K562 (cell line): ENCODE results near the gene POT1. TPM values are rescaled to one million over a fixed set of nuclear protein-coding genes. Genes with fewer than 3 reads are reported as not detected.

Experiments used
- CREBBP ChIP-seq: IDR thresholded peaks from one replicate; pipeline ENCODE4 v1.6.1; 2012; ENCODE audit warnings: low read depth, mild to moderate bottlenecking, control low read depth, inconsistent platforms, low read length
- SAFB ChIP-seq: fragments of 200-400 bp; formaldehyde crosslinking; IDR thresholded peaks from 2 replicates; pipeline ENCODE4 v1.6.1; 2017; ENCODE audit warnings: low read depth, low read length, borderline replicate concordance
- SMAD4 ChIP-seq: fragments of 250-450 bp; sonication (Bioruptor Pico); conservative IDR thresholded peaks from 2 replicates; pipeline ENCODE4 v1.8.0; 2021; ENCODE audit warnings: inconsistent platforms, mild to moderate bottlenecking, moderate library complexity
- ZNF830 ChIP-seq: fragments of 250-450 bp; sonication (Bioruptor Pico); IDR thresholded peaks from 2 replicates; pipeline ENCODE4 v1.5.0; 2021; ENCODE audit warnings: mild to moderate bottlenecking
- polyA plus RNA-seq, 8 experiments: library from polyadenylated mRNA; depleted of rRNA in 4 of 8; stranded (reverse) in 5 of 8; unstranded in 3 of 8; fragments of >200 nt; fragmentation: Nextera tagmentation in 2 of 8; fragmentation: Illumina TruSeq in 1 of 8; extraction: Ambion mirVana in 2 of 8; extraction: Trizol in 1 of 8; gene quantifications; 2 replicates each; pipeline versions ENCODE4 v1.2.1 to v1.2.3, GENCODE V29; 2011 to 2014; ENCODE audit warnings: inconsistent platforms in 1 of 8, missing spikeins in 1 of 8
- total RNA-seq, 7 experiments: library from RNA; depleted of rRNA in 6 of 7; stranded (reverse); fragments of >200 nt in 6 of 7; fragmentation: Illumina TruSeq in 2 of 7; extraction: Trizol in 2 of 7; gene quantifications; 2 replicates each; pipeline versions ENCODE4 v1.2.1 to v1.2.3, GENCODE V29; 2011 to 2021; ENCODE audit warnings: low replicate concordance in 1 of 7
- TF ChIP-seq, protein P1 (sequence below): sonication (generic); formaldehyde crosslinking; IDR thresholded peaks from 2 replicates; pipeline ENCODE4 v1.8.0; 2023; ENCODE audit warnings: missing genetic modification reagents, mild to moderate bottlenecking, borderline replicate concordance
- TF ChIP-seq, protein P2 (sequence below): fragments of 250-450 bp; sonication (Bioruptor Pico); IDR thresholded peaks from 2 replicates; pipeline ENCODE4 v1.8.0; 2022; ENCODE audit warnings: moderate library complexity, mild to moderate bottlenecking, inconsistent platforms
- TF ChIP-seq, protein P3 (sequence below): fragments of 450-650 bp; IDR thresholded peaks from 2 replicates; pipeline ENCODE4 v1.6.1; 2016; ENCODE audit warnings: low read depth
- TF ChIP-seq, protein P4 (sequence below): sonication (generic); formaldehyde crosslinking; IDR thresholded peaks from 2 replicates; pipeline ENCODE4 v1.8.0; 2023; ENCODE audit warnings: mild to moderate bottlenecking, missing genetic modification reagents

The POT1 gene
- total and polyA plus RNA-seq, 9 of the 15 experiments (the other 6 are each of a cell fraction or from before 2014, with no cell fraction given), result 37.9 to 140 (median 63.6) TPM

DNA sequence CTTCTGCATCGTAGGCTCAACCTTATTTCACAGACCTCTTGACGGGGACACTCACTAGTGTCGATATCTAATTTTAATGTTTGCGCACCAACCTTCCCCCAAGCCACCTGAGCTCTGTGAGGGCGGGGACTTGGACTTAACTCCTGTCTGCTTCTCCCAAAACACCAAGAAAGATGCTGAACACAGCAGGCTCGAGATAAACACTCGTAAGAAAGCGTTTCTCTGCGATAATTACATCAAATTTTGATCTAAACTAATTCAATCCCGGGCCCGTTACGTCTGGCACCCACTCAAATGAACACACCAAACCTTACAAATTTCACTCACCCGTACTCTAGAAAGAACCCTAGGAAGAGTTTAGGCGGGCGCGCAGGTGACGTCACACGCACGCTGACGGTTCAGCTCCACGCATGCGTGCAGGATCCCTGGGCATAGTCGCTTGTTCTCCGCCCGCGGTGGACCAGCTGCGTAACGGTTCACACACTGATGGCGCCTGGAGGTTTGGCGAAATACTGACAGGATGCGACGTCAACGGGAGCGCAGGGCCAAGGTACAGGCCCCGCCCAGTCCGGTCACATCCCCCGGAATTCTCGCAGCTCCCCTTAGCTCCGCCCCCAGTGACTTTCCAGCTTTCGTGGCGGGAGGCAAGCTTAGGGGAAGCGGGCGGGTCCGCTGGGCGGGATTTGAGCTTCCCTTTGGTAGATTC, at the start of gene POT1 (continued):
- TF ChIP-seq, protein P1, sequence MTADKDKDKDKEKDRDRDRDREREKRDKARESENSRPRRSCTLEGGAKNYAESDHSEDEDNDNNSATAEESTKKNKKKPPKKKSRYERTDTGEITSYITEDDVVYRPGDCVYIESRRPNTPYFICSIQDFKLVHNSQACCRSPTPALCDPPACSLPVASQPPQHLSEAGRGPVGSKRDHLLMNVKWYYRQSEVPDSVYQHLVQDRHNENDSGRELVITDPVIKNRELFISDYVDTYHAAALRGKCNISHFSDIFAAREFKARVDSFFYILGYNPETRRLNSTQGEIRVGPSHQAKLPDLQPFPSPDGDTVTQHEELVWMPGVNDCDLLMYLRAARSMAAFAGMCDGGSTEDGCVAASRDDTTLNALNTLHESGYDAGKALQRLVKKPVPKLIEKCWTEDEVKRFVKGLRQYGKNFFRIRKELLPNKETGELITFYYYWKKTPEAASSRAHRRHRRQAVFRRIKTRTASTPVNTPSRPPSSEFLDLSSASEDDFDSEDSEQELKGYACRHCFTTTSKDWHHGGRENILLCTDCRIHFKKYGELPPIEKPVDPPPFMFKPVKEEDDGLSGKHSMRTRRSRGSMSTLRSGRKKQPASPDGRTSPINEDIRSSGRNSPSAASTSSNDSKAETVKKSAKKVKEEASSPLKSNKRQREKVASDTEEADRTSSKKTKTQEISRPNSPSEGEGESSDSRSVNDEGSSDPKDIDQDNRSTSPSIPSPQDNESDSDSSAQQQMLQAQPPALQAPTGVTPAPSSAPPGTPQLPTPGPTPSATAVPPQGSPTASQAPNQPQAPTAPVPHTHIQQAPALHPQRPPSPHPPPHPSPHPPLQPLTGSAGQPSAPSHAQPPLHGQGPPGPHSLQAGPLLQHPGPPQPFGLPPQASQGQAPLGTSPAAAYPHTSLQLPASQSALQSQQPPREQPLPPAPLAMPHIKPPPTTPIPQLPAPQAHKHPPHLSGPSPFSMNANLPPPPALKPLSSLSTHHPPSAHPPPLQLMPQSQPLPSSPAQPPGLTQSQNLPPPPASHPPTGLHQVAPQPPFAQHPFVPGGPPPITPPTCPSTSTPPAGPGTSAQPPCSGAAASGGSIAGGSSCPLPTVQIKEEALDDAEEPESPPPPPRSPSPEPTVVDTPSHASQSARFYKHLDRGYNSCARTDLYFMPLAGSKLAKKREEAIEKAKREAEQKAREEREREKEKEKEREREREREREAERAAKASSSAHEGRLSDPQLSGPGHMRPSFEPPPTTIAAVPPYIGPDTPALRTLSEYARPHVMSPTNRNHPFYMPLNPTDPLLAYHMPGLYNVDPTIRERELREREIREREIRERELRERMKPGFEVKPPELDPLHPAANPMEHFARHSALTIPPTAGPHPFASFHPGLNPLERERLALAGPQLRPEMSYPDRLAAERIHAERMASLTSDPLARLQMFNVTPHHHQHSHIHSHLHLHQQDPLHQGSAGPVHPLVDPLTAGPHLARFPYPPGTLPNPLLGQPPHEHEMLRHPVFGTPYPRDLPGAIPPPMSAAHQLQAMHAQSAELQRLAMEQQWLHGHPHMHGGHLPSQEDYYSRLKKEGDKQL (CRISPR knock-in tag), result no peak
- TF ChIP-seq CREBBP, result no peak
- TF ChIP-seq, protein P2, sequence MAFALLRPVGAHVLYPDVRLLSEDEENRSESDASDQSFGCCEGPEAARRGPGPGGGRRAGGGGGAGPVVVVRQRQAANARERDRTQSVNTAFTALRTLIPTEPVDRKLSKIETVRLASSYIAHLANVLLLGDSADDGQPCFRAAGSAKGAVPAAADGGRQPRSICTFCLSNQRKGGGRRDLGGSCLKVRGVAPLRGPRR (CRISPR knock-in tag), result no peak
- TF ChIP-seq, protein P3, sequence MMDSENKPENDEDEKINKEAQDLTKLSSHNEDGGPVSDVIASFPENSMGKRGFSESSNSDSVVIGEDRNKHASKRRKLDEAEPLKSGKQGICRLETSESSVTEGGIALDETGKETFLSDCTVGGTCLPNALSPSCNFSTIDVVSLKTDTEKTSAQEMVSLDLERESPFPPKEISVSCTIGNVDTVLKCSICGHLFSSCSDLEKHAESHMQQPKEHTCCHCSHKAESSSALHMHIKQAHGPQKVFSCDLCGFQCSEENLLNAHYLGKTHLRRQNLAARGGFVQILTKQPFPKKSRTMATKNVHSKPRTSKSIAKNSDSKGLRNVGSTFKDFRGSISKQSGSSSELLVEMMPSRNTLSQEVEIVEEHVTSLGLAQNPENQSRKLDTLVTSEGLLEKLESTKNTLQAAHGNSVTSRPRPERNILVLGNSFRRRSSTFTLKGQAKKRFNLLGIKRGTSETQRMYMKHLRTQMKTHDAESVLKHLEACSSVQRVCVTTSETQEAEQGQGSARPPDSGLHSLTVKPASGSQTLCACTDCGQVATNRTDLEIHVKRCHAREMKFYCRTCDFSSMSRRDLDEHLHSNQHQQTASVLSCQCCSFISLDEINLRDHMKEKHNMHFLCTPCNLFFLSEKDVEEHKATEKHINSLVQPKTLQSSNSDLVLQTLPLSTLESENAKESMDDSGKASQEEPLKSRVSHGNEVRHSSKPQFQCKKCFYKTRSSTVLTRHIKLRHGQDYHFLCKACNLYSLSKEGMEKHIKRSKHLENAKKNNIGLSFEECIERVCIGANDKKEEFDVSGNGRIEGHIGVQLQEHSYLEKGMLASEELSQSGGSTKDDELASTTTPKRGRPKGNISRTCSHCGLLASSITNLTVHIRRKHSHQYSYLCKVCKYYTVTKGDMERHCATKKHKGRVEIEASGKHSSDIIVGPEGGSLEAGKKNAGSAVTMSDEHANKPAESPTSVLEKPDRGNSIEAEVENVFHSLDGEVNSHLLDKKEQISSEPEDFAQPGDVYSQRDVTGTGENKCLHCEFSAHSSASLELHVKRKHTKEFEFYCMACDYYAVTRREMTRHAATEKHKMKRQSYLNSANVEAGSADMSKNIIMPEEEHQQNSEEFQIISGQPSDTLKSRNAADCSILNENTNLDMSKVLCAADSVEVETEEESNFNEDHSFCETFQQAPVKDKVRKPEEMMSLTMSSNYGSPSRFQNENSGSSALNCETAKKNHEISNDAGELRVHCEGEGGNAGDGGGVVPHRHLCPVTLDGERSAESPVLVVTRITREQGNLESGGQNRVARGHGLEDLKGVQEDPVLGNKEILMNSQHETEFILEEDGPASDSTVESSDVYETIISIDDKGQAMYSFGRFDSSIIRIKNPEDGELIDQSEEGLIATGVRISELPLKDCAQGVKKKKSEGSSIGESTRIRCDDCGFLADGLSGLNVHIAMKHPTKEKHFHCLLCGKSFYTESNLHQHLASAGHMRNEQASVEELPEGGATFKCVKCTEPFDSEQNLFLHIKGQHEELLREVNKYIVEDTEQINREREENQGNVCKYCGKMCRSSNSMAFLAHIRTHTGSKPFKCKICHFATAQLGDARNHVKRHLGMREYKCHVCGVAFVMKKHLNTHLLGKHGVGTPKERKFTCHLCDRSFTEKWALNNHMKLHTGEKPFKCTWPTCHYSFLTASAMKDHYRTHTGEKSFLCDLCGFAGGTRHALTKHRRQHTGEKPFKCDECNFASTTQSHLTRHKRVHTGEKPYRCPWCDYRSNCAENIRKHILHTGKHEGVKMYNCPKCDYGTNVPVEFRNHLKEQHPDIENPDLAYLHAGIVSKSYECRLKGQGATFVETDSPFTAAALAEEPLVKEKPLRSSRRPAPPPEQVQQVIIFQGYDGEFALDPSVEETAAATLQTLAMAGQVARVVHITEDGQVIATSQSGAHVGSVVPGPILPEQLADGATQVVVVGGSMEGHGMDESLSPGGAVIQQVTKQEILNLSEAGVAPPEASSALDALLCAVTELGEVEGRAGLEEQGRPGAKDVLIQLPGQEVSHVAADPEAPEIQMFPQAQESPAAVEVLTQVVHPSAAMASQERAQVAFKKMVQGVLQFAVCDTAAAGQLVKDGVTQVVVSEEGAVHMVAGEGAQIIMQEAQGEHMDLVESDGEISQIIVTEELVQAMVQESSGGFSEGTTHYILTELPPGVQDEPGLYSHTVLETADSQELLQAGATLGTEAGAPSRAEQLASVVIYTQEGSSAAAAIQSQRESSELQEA, result no peak
- TF ChIP-seq, protein P4, sequence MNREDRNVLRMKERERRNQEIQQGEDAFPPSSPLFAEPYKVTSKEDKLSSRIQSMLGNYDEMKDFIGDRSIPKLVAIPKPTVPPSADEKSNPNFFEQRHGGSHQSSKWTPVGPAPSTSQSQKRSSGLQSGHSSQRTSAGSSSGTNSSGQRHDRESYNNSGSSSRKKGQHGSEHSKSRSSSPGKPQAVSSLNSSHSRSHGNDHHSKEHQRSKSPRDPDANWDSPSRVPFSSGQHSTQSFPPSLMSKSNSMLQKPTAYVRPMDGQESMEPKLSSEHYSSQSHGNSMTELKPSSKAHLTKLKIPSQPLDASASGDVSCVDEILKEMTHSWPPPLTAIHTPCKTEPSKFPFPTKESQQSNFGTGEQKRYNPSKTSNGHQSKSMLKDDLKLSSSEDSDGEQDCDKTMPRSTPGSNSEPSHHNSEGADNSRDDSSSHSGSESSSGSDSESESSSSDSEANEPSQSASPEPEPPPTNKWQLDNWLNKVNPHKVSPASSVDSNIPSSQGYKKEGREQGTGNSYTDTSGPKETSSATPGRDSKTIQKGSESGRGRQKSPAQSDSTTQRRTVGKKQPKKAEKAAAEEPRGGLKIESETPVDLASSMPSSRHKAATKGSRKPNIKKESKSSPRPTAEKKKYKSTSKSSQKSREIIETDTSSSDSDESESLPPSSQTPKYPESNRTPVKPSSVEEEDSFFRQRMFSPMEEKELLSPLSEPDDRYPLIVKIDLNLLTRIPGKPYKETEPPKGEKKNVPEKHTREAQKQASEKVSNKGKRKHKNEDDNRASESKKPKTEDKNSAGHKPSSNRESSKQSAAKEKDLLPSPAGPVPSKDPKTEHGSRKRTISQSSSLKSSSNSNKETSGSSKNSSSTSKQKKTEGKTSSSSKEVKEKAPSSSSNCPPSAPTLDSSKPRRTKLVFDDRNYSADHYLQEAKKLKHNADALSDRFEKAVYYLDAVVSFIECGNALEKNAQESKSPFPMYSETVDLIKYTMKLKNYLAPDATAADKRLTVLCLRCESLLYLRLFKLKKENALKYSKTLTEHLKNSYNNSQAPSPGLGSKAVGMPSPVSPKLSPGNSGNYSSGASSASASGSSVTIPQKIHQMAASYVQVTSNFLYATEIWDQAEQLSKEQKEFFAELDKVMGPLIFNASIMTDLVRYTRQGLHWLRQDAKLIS (CRISPR knock-in tag), result 0 out of 2 replicates have a peak, but pooled peaks have one; percentile 38
- no peak for TF ChIP-seq ZNF830 (CRISPR knock-in tag)
- peak; percentile 63; the same call in 1 of the 2 replicates for TF ChIP-seq SMAD4 (CRISPR knock-in tag)
- TF ChIP-seq SAFB, result no peak
